CD14-positive monocyte (primary cell): Measurements from ENCODE around the gene MUC13. TPM values are rescaled to one million over a fixed set of nuclear protein-coding genes. Genes with fewer than 3 reads are reported as not detected.

Source experiments
- DNase-seq, 3 donors: peaks; one replicate each; pipeline ENCODE4 v3.0.0-alpha.2; 2011 to 2022
- H2AFZ ChIP-seq: 2 replicates; pipeline ENCODE4 v1.6.0; 2012; ENCODE audit warnings: mild to moderate bottlenecking, low read depth, low read length, inconsistent platforms; ENCODE audit not compliant: insufficient read depth, poor library complexity, severe bottlenecking
- H3K27ac ChIP-seq, 2 donors: 1 replicate in 1 of 2; 2 replicates in 1 of 2; pipeline ENCODE4 v1.5.1; 2012 to 2013; ENCODE audit warnings: low read length in 2 of 2, control low read depth in 1 of 2, inconsistent platforms in 1 of 2, low read depth in 1 of 2, mild to moderate bottlenecking in 1 of 2
- H3K27me3 ChIP-seq, 2 donors: one replicate each; pipeline versions ENCODE4 v1.6.0 to v1.6.1; 2011 to 2013; ENCODE audit warnings: low read length in 2 of 2; ENCODE audit not compliant: control insufficient read depth in 2 of 2, insufficient read depth in 2 of 2
- H3K36me3 ChIP-seq, 2 donors: replicated peaks in 1 of 2; 1 replicate in 1 of 2; 2 replicates in 1 of 2; pipeline versions ENCODE4 v1.5.1 to v1.6.1; 2012 to 2013; ENCODE audit warnings: low read length in 2 of 2, control low read depth in 1 of 2, inconsistent platforms in 1 of 2, mild to moderate bottlenecking in 1 of 2; ENCODE audit not compliant: insufficient read depth in 2 of 2, control insufficient read depth in 1 of 2
- H3K4me1 ChIP-seq, 2 donors: 1 replicate in 1 of 2; 2 replicates in 1 of 2; pipeline versions ENCODE4 v1.5.1 to v1.6.1; 2012 to 2013; ENCODE audit warnings: low read length in 2 of 2, control low read depth in 1 of 2, inconsistent platforms in 1 of 2, mild to moderate bottlenecking in 1 of 2, moderate library complexity in 1 of 2; ENCODE audit not compliant: insufficient read depth in 2 of 2, control insufficient read depth in 1 of 2
- H3K4me2 ChIP-seq: replicated peaks from 2 replicates; pipeline ENCODE3; 2012; ENCODE audit warnings: low read length, moderate library complexity, mild to moderate bottlenecking; ENCODE audit not compliant: poor library complexity, severe bottlenecking; ENCODE audit errors: extremely low read depth
- H3K4me3 ChIP-seq, 3 experiments: fragments of 200-600 bp in 1 of 3; sonication (generic) in 1 of 3; replicated peaks in 1 of 3; 1 replicate in 2 of 3; 2 replicates in 1 of 3; pipeline ENCODE4 v1.5.1; 2011 to 2013; ENCODE audit warnings: low read length in 3 of 3, mild to moderate bottlenecking in 3 of 3, control low read depth in 2 of 3, low read depth in 2 of 3, inconsistent platforms in 1 of 3, moderate library complexity in 1 of 3
- H3K79me2 ChIP-seq: 2 replicates; pipeline ENCODE4 v1.6.0; 2012; ENCODE audit warnings: mild to moderate bottlenecking, control low read depth, inconsistent platforms, low read length, moderate library complexity; ENCODE audit not compliant: insufficient read depth
- H3K9ac ChIP-seq: 2 replicates; pipeline ENCODE4 v1.6.0; 2017; ENCODE audit warnings: low read length, mild to moderate bottlenecking; ENCODE audit not compliant: insufficient read depth, poor library complexity, severe bottlenecking
- H3K9me3 ChIP-seq, 2 donors: replicated peaks in 1 of 2; 1 replicate in 1 of 2; 2 replicates in 1 of 2; pipeline versions ENCODE4 v1.5.1 to v1.6.1; 2012 to 2013; ENCODE audit warnings: low read length in 2 of 2, control low read depth in 1 of 2; ENCODE audit not compliant: control insufficient read depth in 1 of 2, insufficient read depth in 1 of 2
- H4K20me1 ChIP-seq: 2 replicates; pipeline ENCODE4 v1.6.0; 2012; ENCODE audit warnings: mild to moderate bottlenecking, low read length, control low read depth, moderate library complexity; ENCODE audit not compliant: insufficient read depth
- H3K27ac Mint-ChIP-seq, 7 donors: one replicate each; pipeline ENCODE4 v1.8.0; 2020; ENCODE audit warnings: mild to moderate bottlenecking in 7 of 7, mixed read lengths in 7 of 7, moderate library complexity in 6 of 7, inconsistent platforms in 2 of 7
- H3K27me3 Mint-ChIP-seq, 3 donors: one replicate each; pipeline ENCODE4 v1.8.0; 2021 to 2022; ENCODE audit warnings: low read depth in 3 of 3, mild to moderate bottlenecking in 3 of 3, mixed read lengths in 3 of 3, moderate library complexity in 3 of 3, inconsistent platforms in 1 of 3
- H3K36me3 Mint-ChIP-seq, 2 donors: one replicate each; pipeline ENCODE4 v1.8.0; 2020; ENCODE audit warnings: mixed read lengths in 2 of 2, inconsistent platforms in 1 of 2, mild to moderate bottlenecking in 1 of 2
- H3K4me1 Mint-ChIP-seq: one replicate; pipeline ENCODE4 v1.8.0; 2020; ENCODE audit warnings: mild to moderate bottlenecking, mixed read lengths
- H3K4me3 Mint-ChIP-seq, 2 donors: one replicate each; pipeline ENCODE4 v1.8.0; 2020; ENCODE audit warnings: mild to moderate bottlenecking in 2 of 2, mixed read lengths in 2 of 2, moderate library complexity in 1 of 2
- H3K9me3 Mint-ChIP-seq, 7 donors: one replicate each; pipeline ENCODE4 v1.8.0; 2020 to 2022; ENCODE audit warnings: mixed read lengths in 7 of 7, mild to moderate bottlenecking in 6 of 7, moderate library complexity in 6 of 7, inconsistent platforms in 2 of 7
- CTCF ChIP-seq: fragments of 200-600 bp; IDR thresholded peaks from one replicate; pipeline ENCODE4 v1.8.0; 2022; ENCODE audit warnings: antibody characterized with exemption, mild to moderate bottlenecking
- WGBS: methylation state at CpG from one replicate; pipeline ENCODE4 v1.1.5; 2013; ENCODE audit warnings: missing lambda C conversion rate; ENCODE audit not compliant: insufficient coverage; 5-methylcytosine and 5-hydroxymethylcytosine counted together
- intact Hi-C, 2 donors: fragments of 100-400 bp; cut with micrococcal nuclease; formaldehyde crosslinking; loops; one replicate each; pipeline versions ENCODE4 v1.15.0 to v1.15.1; 2023
- polyA plus RNA-seq, 3 donors: library from polyadenylated mRNA; depleted of rRNA in 1 of 3; unstranded in 2 of 3; stranded (reverse) in 1 of 3; fragments of 300-500 nt in 2 of 3; fragments of >200 nt in 1 of 3; fragmentation: Illumina TruSeq in 2 of 3; gene quantifications; 1 replicate in 2 of 3; 2 replicates in 1 of 3; pipeline ENCODE4 v1.2.3, GENCODE V29; 2012 to 2021

MUC13 gene
- polyA plus RNA-seq, 3 donors: not detected

GRCh38 chr3:124941771-124942170, 7.2 kb upstream of the MUC13 start:
- intact Hi-C loops: no loop called here
- Histone ChIP-seq H3K4me1 (no peaks in the 10 kb centered on the region), H3K79me2 (no peaks in the 10 kb centered on the region), H2AFZ (no peak overlapping the region), H3K9me3 (no peaks in the 10 kb centered on the region), H3K4me2 (no peak overlapping the region), H3K36me3 (no peaks in the 10 kb centered on the region), H3K27ac (no peak overlapping the region), H3K27me3 (no peaks in the 10 kb centered on the region), H3K9ac (no peak overlapping the region), H4K20me1 (no peaks in the 10 kb centered on the region), H3K4me3 (no peak overlapping the region)
- WGBS: 92% methylated on average over 5 of the region's 12 CpGs
- Mint-ChIP-seq H3K4me1 (peaks cover 2% of the 10 kb centered on the region), H3K27ac (peak overlapping the region in 1 of 7 donors; percentile 16), H3K9me3 (peaks cover 0 to 3% (median under 1%) of the 10 kb centered on the region in 7 donors), H3K36me3 (no peaks in the 10 kb centered on the region), H3K27me3 (peaks cover under 1 to 8% (median 4%) of the 10 kb centered on the region in 3 donors), H3K4me3 (no peak overlapping the region)
- TF ChIP-seq CTCF: no peak
- peak; percentile 18 to 21 (median 21) for DNase-seq

- Mint-ChIP-seq H3K4me1 (peaks cover 2% of the 10 kb centered on the region), H3K27me3 (peaks cover 0 to 4% (median 2%) of the 10 kb centered on the region in 3 donors), H3K9me3 (peaks cover 0 to 3% (median 0%) of the 10 kb centered on the region in 7 donors), H3K36me3 (no peaks in the 10 kb centered on the region), H3K27ac (no peak overlapping the region), H3K4me3 (no peak overlapping the region)
- H3K9ac ChIP-seq: no peak overlapping the region
- no peaks in the 10 kb centered on the region for H3K4me1 ChIP-seq
- no peak overlapping the region for H3K4me3 ChIP-seq
- no peak overlapping the region for H3K27ac ChIP-seq
- intact Hi-C loops: no loop called here
- H2AFZ ChIP-seq: no peak overlapping the region
- no peak overlapping the region for H3K4me2 ChIP-seq
- H3K79me2 ChIP-seq: no peaks in the 10 kb centered on the region
- no peaks in the 10 kb centered on the region for H3K9me3 ChIP-seq
- DNase-seq: no peak
- H4K20me1 ChIP-seq: no peaks in the 10 kb centered on the region
- 94% methylated on average over 4 of the region's 4 CpGs for WGBS
- no peak for TF ChIP-seq CTCF
- H3K27me3 ChIP-seq: no peaks in the 10 kb centered on the region
- H3K36me3 ChIP-seq: no peaks in the 10 kb centered on the region
Measured at GRCh38 chr3:124939661-124940060, 5.1 kb upstream of the MUC13 start.
